PFSK-1 (cell line): ENCODE measurements around the gene PRDM12.

Experiments used
- POLR2AphosphoS5 ChIP-seq: IDR thresholded peaks from 2 replicates; pipeline ENCODE4 v1.6.1; 2012; ENCODE audit warnings: low read depth, mild to moderate bottlenecking, control low read depth, low read length, moderate library complexity
- TAF1 ChIP-seq: IDR thresholded peaks from 2 replicates; pipeline ENCODE4 v1.6.1; 2012; ENCODE audit warnings: low read length, control low read depth, borderline replicate concordance; ENCODE audit not compliant: insufficient read depth

GRCh38 chr9:130651752-130652151 lies 12.6 kb upstream of the PRDM12 start:
- TF ChIP-seq POLR2AphosphoS5 (no peak), TAF1 (no peak)
